Mammary epithelial cell (primary cell): Measurements from ENCODE around the gene PTHLH.

Experiments used
- EZH2 ChIP-seq: IDR thresholded peaks from 2 replicates; pipeline ENCODE4 v1.6.1; 2012; ENCODE audit warnings: low read length, inconsistent platforms, borderline replicate concordance
- TF ChIP-seq, protein P1 (sequence below), 2 donors: IDR thresholded peaks in 1 of 2; conservative IDR thresholded peaks in 1 of 2; 2 replicates each; pipeline ENCODE4 v1.5.1; 2011 to 2012; ENCODE audit warnings: inconsistent platforms in 2 of 2, low read length in 2 of 2, mild to moderate bottlenecking in 2 of 2, control low read depth in 1 of 2, low read depth in 1 of 2; ENCODE audit not compliant: insufficient read depth in 1 of 2; ENCODE audit errors: extremely low read depth in 1 of 2

DNA sequence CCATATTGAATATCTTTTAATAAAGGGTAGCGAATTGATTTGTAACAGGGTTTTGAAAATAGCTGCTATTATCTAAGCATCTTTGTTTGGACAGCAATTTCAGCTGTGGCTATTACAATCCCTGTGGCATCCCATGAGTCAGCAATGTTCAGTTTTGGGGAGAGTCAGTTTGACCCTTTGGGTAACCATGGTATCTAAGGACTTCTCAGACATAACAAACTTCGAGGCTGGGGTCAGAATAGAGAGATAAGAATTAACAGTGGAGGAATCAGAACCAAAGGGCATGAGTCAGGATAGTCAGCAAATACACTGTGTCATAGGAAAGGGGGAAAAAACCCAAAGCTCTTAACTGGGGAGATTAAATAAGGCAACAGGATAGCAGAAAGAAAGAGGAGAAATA is 11.7 kb upstream of the PTHLH start:
- TF ChIP-seq, protein P1, sequence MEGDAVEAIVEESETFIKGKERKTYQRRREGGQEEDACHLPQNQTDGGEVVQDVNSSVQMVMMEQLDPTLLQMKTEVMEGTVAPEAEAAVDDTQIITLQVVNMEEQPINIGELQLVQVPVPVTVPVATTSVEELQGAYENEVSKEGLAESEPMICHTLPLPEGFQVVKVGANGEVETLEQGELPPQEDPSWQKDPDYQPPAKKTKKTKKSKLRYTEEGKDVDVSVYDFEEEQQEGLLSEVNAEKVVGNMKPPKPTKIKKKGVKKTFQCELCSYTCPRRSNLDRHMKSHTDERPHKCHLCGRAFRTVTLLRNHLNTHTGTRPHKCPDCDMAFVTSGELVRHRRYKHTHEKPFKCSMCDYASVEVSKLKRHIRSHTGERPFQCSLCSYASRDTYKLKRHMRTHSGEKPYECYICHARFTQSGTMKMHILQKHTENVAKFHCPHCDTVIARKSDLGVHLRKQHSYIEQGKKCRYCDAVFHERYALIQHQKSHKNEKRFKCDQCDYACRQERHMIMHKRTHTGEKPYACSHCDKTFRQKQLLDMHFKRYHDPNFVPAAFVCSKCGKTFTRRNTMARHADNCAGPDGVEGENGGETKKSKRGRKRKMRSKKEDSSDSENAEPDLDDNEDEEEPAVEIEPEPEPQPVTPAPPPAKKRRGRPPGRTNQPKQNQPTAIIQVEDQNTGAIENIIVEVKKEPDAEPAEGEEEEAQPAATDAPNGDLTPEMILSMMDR (conservative IDR thresholded peaks at IDR 0.05 in 1 of 2, IDR thresholded peaks at IDR 0.05 in 1 of 2; ENCODE audit: extremely low read depth in 1 of 2, insufficient read depth in 1 of 2, low read depth in 1 of 2, low read length in 2 of 2) = no peak
- no peak for TF ChIP-seq EZH2
